GM21717 (cell line): ENCODE measurements around the gene TICAM1.
"Not testable (repeated sequence)": the region's sequence is repeated elsewhere in the genome, so short reads cannot be mapped to it uniquely, and the experiment has no call there.

Experiments used
- ATAC-seq: cut with Tn5 transposase; IDR thresholded peaks from one replicate; pipeline ENCODE4 v1.9.1; 2021; ENCODE audit warnings: mild to moderate bottlenecking, moderate library complexity; ENCODE audit not compliant: unreplicated experiment

The TICAM1 gene

GRCh38 chr19:4806384-4806783, 25.1 kb downstream of the TICAM1 start:
- ATAC-seq = no peak

- not testable (repeated sequence) for ATAC-seq
Measured at GRCh38 chr19:4805140-4805539, 26.4 kb downstream of the TICAM1 start.

GRCh38 chr19:4803736-4804695, 27.5 kb downstream of the TICAM1 start:
- no peak for ATAC-seq

- no peak for ATAC-seq
Measured at GRCh38 chr19:4802711-4803110, 28.8 kb downstream of the TICAM1 start.

GRCh38 chr19:4801085-4801619, 30.4 kb downstream of the TICAM1 start:
- no peak for ATAC-seq

- ATAC-seq = no peak
Measured at GRCh38 chr19:4800591-4801081, 30.9 kb downstream of the TICAM1 start.

GRCh38 chr19:4795400-4795799, 36.1 kb downstream of the TICAM1 start:
- no peak for ATAC-seq

GRCh38 chr19:4794971-4795370, 36.5 kb downstream of the TICAM1 start:
- no peak for ATAC-seq

- ATAC-seq = not testable (repeated sequence)
Measured at GRCh38 chr19:4793278-4793677, 38.2 kb downstream of the TICAM1 start.

GRCh38 chr19:4792866-4793195, 38.7 kb downstream of the TICAM1 start:
- not testable (repeated sequence) for ATAC-seq

GRCh38 chr19:4792019-4792865, 39.3 kb downstream of the TICAM1 start:
- ATAC-seq = not testable (repeated sequence)

GRCh38 chr19:4791183-4792018, 40.1 kb downstream of the TICAM1 start, which contains the start of gene FEM1A:
Gene FEM1A, plus strand, starts transcription at chr19:4791734. Its CDS starts 121 bp downstream, at chr19:4791855.
- ATAC-seq = peak; percentile 89

GRCh38 chr19:4786412-4787016, 45.0 kb downstream of the TICAM1 start:
- not testable (repeated sequence) for ATAC-seq

GRCh38 chr19:4781801-4782200, 49.7 kb downstream of the TICAM1 start:
- no peak for ATAC-seq

GRCh38 chr19:4780860-4781259, 50.7 kb downstream of the TICAM1 start:
- ATAC-seq = no peak

- not testable (repeated sequence) for ATAC-seq
Measured at GRCh38 chr19:4778124-4778523, 53.4 kb downstream of the TICAM1 start.

GRCh38 chr19:4776436-4777211, 54.9 kb downstream of the TICAM1 start:
- no peak for ATAC-seq

- ATAC-seq = no peak
Measured at GRCh38 chr19:4775627-4776152, 55.8 kb downstream of the TICAM1 start.

- no peak for ATAC-seq
Measured at GRCh38 chr19:4774136-4774535, 57.4 kb downstream of the TICAM1 start.
